KMS-11 (cell line): ENCODE data around the gene PPFIBP1.

Source experiments
- H2AFZ ChIP-seq: fragments of 200-600 bp; sonication (generic); 2 replicates; pipeline ENCODE4 v1.6.1; 2016; ENCODE audit warnings: antibody characterized with exemption, mixed run types, low read depth
- H3K27ac ChIP-seq: fragments of 200-600 bp; sonication (generic); 2 replicates; pipeline ENCODE4 v1.6.1; 2016; ENCODE audit warnings: mild to moderate bottlenecking, mixed run types
- H3K27me3 ChIP-seq: fragments of 200-600 bp; sonication (generic); 2 replicates; pipeline ENCODE4 v1.6.1; 2017; ENCODE audit warnings: mild to moderate bottlenecking, low read depth, mixed run types, moderate library complexity; ENCODE audit not compliant: insufficient read depth
- H3K36me3 ChIP-seq: fragments of 200-600 bp; sonication (generic); 2 replicates; pipeline ENCODE4 v1.6.1; 2017; ENCODE audit warnings: mild to moderate bottlenecking, mixed run types; ENCODE audit not compliant: insufficient read depth
- H3K4me1 ChIP-seq: fragments of 200-600 bp; sonication (generic); 2 replicates; pipeline ENCODE4 v1.6.1; 2016; ENCODE audit warnings: mild to moderate bottlenecking, low read depth, mixed run types; ENCODE audit not compliant: poor library complexity, severe bottlenecking
- H3K4me2 ChIP-seq: fragments of 200-600 bp; sonication (generic); 2 replicates; pipeline ENCODE4 v1.7.0; 2016; ENCODE audit warnings: mild to moderate bottlenecking, mixed run types
- H3K4me3 ChIP-seq: fragments of 200-600 bp; sonication (generic); IDR thresholded peaks from 2 replicates; pipeline ENCODE4 v1.6.1; 2017; ENCODE audit warnings: low read depth, low read length, mixed read lengths; ENCODE audit not compliant: insufficient read depth
- H3K79me2 ChIP-seq: fragments of 200-600 bp; sonication (generic); 2 replicates; pipeline ENCODE4 v1.6.1; 2016; ENCODE audit warnings: low read depth, mixed run types; ENCODE audit not compliant: insufficient read depth
- H3K9ac ChIP-seq: fragments of 200-600 bp; sonication (generic); 2 replicates; pipeline ENCODE4 v1.6.1; 2016; ENCODE audit warnings: mild to moderate bottlenecking, mixed run types
- H4K20me1 ChIP-seq: fragments of 200-600 bp; sonication (generic); 2 replicates; pipeline ENCODE4 v1.6.1; 2016; ENCODE audit warnings: mild to moderate bottlenecking, mixed run types; ENCODE audit not compliant: insufficient read depth
- CTCF ChIP-seq: fragments of 200-600 bp; sonication (generic); conservative IDR thresholded peaks from 2 replicates; pipeline ENCODE4 v1.6.1; 2017; ENCODE audit warnings: low read depth, mild to moderate bottlenecking, antibody characterized with exemption, low read length, moderate library complexity, mixed read lengths

PPFIBP1 gene

GRCh38 chr12:27560126-27560525 is 36.1 kb downstream of the PPFIBP1 start:
- Histone ChIP-seq H3K4me1 (peaks cover 19% of the 10 kb centered on the region), H3K27me3 (no peaks in the 10 kb centered on the region), H4K20me1 (no peaks in the 10 kb centered on the region), H3K9ac (no peak overlapping the region), H3K79me2 (no peaks in the 10 kb centered on the region), H3K36me3 (no peaks in the 10 kb centered on the region), H3K27ac (no peak overlapping the region), H2AFZ (no peak overlapping the region), H3K4me3 (no peak overlapping the region), H3K4me2 (no peak overlapping the region)
- TF ChIP-seq CTCF = no peak

DNA sequence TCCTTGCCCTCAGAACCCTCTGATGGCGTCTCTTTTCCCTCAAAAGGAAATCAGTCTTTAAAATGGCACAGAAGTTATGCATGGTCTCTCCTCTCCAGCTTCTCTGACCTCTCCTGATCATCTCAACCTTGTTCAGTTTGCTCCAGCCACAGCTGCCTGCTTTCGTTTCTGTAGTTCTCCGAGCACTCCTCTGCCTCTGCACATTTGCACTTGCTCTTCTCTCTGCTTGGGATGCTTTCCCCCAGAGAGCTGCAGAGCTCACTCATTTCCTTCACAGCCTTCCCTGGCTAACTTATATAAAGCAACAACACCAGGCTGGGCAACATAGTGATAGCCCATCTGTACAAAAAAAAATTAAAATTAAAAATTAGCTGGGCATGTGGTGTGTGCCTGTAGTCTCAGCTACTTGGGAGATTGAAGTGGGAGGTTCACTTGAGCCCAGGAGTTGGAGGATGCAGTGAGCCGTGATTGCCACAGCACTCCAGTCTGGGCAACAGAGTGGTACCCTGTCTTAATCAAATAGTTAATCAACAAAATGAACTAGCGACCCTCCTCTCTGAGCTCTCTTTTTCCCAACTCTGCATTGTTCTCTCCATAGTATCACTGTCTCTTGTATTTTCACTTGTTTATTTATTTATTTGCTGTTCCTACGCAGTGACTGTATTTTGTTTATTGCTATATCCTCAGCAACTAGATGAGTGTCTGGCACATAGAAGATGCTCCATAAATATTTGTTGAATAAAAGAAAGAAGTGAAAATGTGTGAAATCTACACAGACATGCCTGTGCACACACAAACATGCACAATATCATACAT is 37.7 kb downstream of the PPFIBP1 start:
- Histone ChIP-seq H3K36me3 (no peaks in the 10 kb centered on the region), H3K9ac (no peak overlapping the region), H3K4me1 (peaks cover 3% of the 10 kb centered on the region), H4K20me1 (no peaks in the 10 kb centered on the region), H3K4me2 (no peak overlapping the region), H3K27me3 (no peaks in the 10 kb centered on the region), H3K4me3 (no peak overlapping the region), H3K79me2 (no peaks in the 10 kb centered on the region), H2AFZ (no peak overlapping the region), H3K27ac (no peak overlapping the region)
- TF ChIP-seq CTCF = no peak

- no peak overlapping the region for H3K4me2 ChIP-seq
- H3K27me3 ChIP-seq = no peaks in the 10 kb centered on the region
- H3K4me1 ChIP-seq = no peaks in the 10 kb centered on the region
- no peak overlapping the region for H3K9ac ChIP-seq
- TF ChIP-seq CTCF = no peak
- no peaks in the 10 kb centered on the region for H3K79me2 ChIP-seq
- no peak overlapping the region for H2AFZ ChIP-seq
- no peak overlapping the region for H3K27ac ChIP-seq
- no peak overlapping the region for H3K4me3 ChIP-seq
- no peaks in the 10 kb centered on the region for H3K36me3 ChIP-seq
- H4K20me1 ChIP-seq = no peaks in the 10 kb centered on the region
These were observed 40.7 kb downstream of the PPFIBP1 start for GRCh38 chr12:27564612-27565213.

- no peaks in the 10 kb centered on the region for H3K79me2 ChIP-seq
- no peak overlapping the region for H3K4me3 ChIP-seq
- no peak overlapping the region for H2AFZ ChIP-seq
- no peaks in the 10 kb centered on the region for H3K4me1 ChIP-seq
- H3K36me3 ChIP-seq = no peaks in the 10 kb centered on the region
- H3K27me3 ChIP-seq = no peaks in the 10 kb centered on the region
- no peak overlapping the region for H3K27ac ChIP-seq
- no peaks in the 10 kb centered on the region for H4K20me1 ChIP-seq
- no peak overlapping the region for H3K4me2 ChIP-seq
- H3K9ac ChIP-seq = no peak overlapping the region
- TF ChIP-seq CTCF = no peak
These were observed 42.2 kb downstream of the PPFIBP1 start for GRCh38 chr12:27566159-27566558.
